ENCODE results near the gene KCNQ4. TPM values are rescaled to one million over a fixed set of nuclear protein-coding genes. Genes with fewer than 3 reads are reported as not detected.

Gene KCNQ4
- total and polyA plus RNA-seq, 2 of the 8 experiments (the other 6 are each of a cell fraction or from before 2014, with no cell fraction given) = 2.2 to 3.9 TPM

GRCh38 chr1:40848530-40849189 is 65.1 kb downstream of the KCNQ4 start:
- H2AK5ac ChIP-seq (ENCODE audit: low read depth, low read length) = no peak overlapping the region
- H2BK5ac ChIP-seq (ENCODE audit: low read depth, low read length) = no peak overlapping the region
- H2BK12ac ChIP-seq (ENCODE audit: low read depth, low read length) = no peak overlapping the region
- CTCF ChIA-PET (ENCODE audit: partially characterized antibody) = interaction anchor here (0.5 to 26.8 kb wide), 39 partner anchors 10 to 260 kb away, joined by 3 to 917 read pairs (median 5); partner anchors contain the start of genes CITED4 and NFYC
- H2BK20ac ChIP-seq (ENCODE audit: low read length) = no peak overlapping the region
- no peak overlapping the region for H2BK15ac ChIP-seq (ENCODE audit: low read length)
- H4K8ac ChIP-seq (ENCODE audit: extremely low read depth, insufficient read depth, low read length) = no peak overlapping the region
- H3K56ac ChIP-seq (replicated peaks; ENCODE audit: insufficient read length, low read depth, low read length) = no peak overlapping the region
- H3K79me2 ChIP-seq (ENCODE audit: control insufficient read depth in 1 of 2, insufficient read depth in 2 of 2, low read length in 2 of 2) = no peaks in the 10 kb centered on the region
- H3K4me2 ChIP-seq (ENCODE audit: insufficient read depth in 1 of 2, low read depth in 2 of 2, low read length in 2 of 2) = no peak overlapping the region
- H2AFZ ChIP-seq (ENCODE audit: low read length) = peak overlapping the region; percentile 43; the same call in 1 of the 2 replicates
- no peak overlapping the region for H3K14ac ChIP-seq (ENCODE audit: insufficient read length)
- H3K23me2 ChIP-seq (ENCODE audit: low read depth, low read length) = no peaks in the 10 kb centered on the region; the same call in 1 of the 2 replicates
- H4K5ac ChIP-seq (ENCODE audit: insufficient read length, low read depth, low read length) = no peak overlapping the region
- no peak overlapping the region for H3K18ac ChIP-seq (ENCODE audit: extremely low read depth, low read length)
- no peak overlapping the region for H3K9ac ChIP-seq (replicated peaks in 1 of 4; ENCODE audit: extremely low read depth in 1 of 4, low read depth in 3 of 4, low read length in 3 of 4)
- FAIRE-seq (peak; percentile 55), DNase-seq (ENCODE audit: low read depth in 1 of 2, low spot score in 2 of 2) (peak in 1 of 2 experiments; percentile 73)
- 54% methylated on average over 6 of the region's 6 CpGs; no CpG with 5 or more reads in 1 of the 2 experiments for WGBS, 2 experiments (ENCODE audit: extremely low coverage in 1 of 2, insufficient coverage in 1 of 2, insufficient read length in 1 of 2, insufficient replicate concordance in 2 of 2, low coverage in 1 of 2, low lambda C conversion rate in 2 of 2, missing lambda C conversion rate in 1 of 2)
- no peaks in the 10 kb centered on the region for H3K36me3 ChIP-seq (ENCODE audit: control insufficient read depth in 2 of 4, insufficient read depth in 4 of 4, low read length in 3 of 4)
- no peaks in the 10 kb centered on the region for H3K9me3 ChIP-seq (ENCODE audit: insufficient read depth in 2 of 2, low read depth in 1 of 2, low read length in 1 of 2)
- no peak overlapping the region for H4K91ac ChIP-seq (replicated peaks; ENCODE audit: insufficient read length, low read length)
- TF ChIP-seq TCF12 (IDR thresholded peaks at IDR 0.05; ENCODE audit: low read depth, low read length) (0 out of 2 replicates have a peak, but pooled peaks have one; percentile 36), YY1 (IDR thresholded peaks at IDR 0.05; ENCODE audit: low read depth, low read length) (no peak), CTCF (IDR thresholded peaks at IDR 0.05; ENCODE audit: control extremely low read depth in 1 of 3, insufficient read depth in 1 of 3, low read depth in 1 of 3, low read length in 3 of 3) (peak; percentile 94 to 98 (median 94)), RAD21 (IDR thresholded peaks at IDR 0.05 in 1 of 2, conservative IDR thresholded peaks at IDR 0.05 in 1 of 2; ENCODE audit: low read depth in 2 of 2, low read length in 2 of 2) (peak; percentile 97 to 98), JUND (IDR thresholded peaks at IDR 0.05; ENCODE audit: low read length) (peak; percentile 54; the same call in 1 of the 2 replicates)
- H2BK120ac ChIP-seq (replicated peaks; ENCODE audit: low read depth, low read length) = no peak overlapping the region
- H3K27me3 ChIP-seq (replicated peaks in 1 of 4; ENCODE audit: control insufficient read depth in 3 of 4, extremely low read depth in 1 of 4, insufficient read depth in 3 of 4, low read length in 3 of 4) = no peaks in the 10 kb centered on the region
- no peaks in the 10 kb centered on the region for H4K20me1 ChIP-seq (replicated peaks in 1 of 2; ENCODE audit: control insufficient read depth in 1 of 2, insufficient read depth in 2 of 2, low read length in 2 of 2)
- no peak overlapping the region for H3K4me3 ChIP-seq (ENCODE audit: extremely low read depth in 1 of 4, insufficient read depth in 2 of 4, low read depth in 3 of 4, low read length in 4 of 4)
- no peak overlapping the region for H3K4ac ChIP-seq (replicated peaks; ENCODE audit: insufficient read length, low read depth, low read length)
- H3K27ac ChIP-seq (ENCODE audit: low read depth, low read length) = no peak overlapping the region
- H3K23ac ChIP-seq (ENCODE audit: insufficient read length) = no peak overlapping the region
- no peaks in the 10 kb centered on the region; a peak in 1 of 7 replicates for H3K4me1 ChIP-seq (replicated peaks in 1 of 4; ENCODE audit: control insufficient read depth in 3 of 4, insufficient read depth in 4 of 4, low read length in 3 of 4)
- H3K79me1 ChIP-seq (ENCODE audit: low read depth, low read length) = no peaks in the 10 kb centered on the region
- POLR2A ChIA-PET (ENCODE audit: partially characterized antibody) = no interaction called here
